HUES6 (cell line): ENCODE data around the gene FAR1.
"Not testable (repeated sequence)": the region's sequence is repeated elsewhere in the genome, so short reads cannot be mapped to it uniquely, and the experiment has no call there.

Experiments
- H3K27ac ChIP-seq: 2 replicates; pipeline ENCODE4 v1.7.0; 2013; ENCODE audit warnings: low read depth, mild to moderate bottlenecking, low read length, inconsistent platforms
- H3K27me3 ChIP-seq: 2 replicates; pipeline ENCODE4 v1.6.1; 2013; ENCODE audit warnings: low read length; ENCODE audit not compliant: control insufficient read depth, insufficient read depth
- H3K36me3 ChIP-seq: 2 replicates; pipeline ENCODE4 v1.6.1; 2013; ENCODE audit warnings: low read length; ENCODE audit not compliant: control insufficient read depth, insufficient read depth
- H3K4me1 ChIP-seq: 2 replicates; pipeline ENCODE4 v1.6.1; 2013; ENCODE audit warnings: low read length; ENCODE audit not compliant: control insufficient read depth, insufficient read depth
- H3K4me3 ChIP-seq: 2 replicates; pipeline ENCODE4 v1.5.1; 2013; ENCODE audit warnings: low read depth, low read length
- H3K9ac ChIP-seq: one replicate; pipeline ENCODE4 v1.6.1; 2013; ENCODE audit warnings: mild to moderate bottlenecking, low read length
- H3K9me3 ChIP-seq: 2 replicates; pipeline ENCODE4 v1.6.1; 2013; ENCODE audit warnings: low read depth, low read length; ENCODE audit not compliant: control insufficient read depth, insufficient read depth

FAR1 gene

DNA sequence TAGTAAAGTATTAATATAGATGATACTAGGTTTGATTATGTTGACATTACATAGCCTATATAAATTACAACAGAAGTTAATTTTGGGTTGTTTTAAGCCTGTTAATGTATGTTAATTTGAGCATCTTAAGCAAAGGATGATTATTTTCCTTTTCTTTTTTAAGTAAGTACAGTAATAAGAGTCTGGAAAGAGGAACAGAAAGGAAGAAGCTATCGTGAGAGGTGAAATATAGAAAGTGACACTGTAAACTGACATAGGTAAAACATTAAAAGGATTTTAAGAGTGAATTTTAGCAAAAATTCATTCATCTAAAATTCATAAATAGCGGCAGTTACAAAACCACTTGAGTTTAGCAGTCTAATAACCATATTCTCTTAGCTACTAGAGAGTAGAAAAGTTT lies 45.5 kb downstream of the FAR1 start:
- Histone ChIP-seq H3K27me3 (no peaks in the 10 kb centered on the region), H3K27ac (no peak overlapping the region), H3K9ac (no peak overlapping the region), H3K9me3 (no peaks in the 10 kb centered on the region), H3K36me3 (peaks cover 85% of the 10 kb centered on the region), H3K4me1 (peaks cover 3% of the 10 kb centered on the region; the same call in 1 of the 2 replicates), H3K4me3 (no peak overlapping the region)

DNA sequence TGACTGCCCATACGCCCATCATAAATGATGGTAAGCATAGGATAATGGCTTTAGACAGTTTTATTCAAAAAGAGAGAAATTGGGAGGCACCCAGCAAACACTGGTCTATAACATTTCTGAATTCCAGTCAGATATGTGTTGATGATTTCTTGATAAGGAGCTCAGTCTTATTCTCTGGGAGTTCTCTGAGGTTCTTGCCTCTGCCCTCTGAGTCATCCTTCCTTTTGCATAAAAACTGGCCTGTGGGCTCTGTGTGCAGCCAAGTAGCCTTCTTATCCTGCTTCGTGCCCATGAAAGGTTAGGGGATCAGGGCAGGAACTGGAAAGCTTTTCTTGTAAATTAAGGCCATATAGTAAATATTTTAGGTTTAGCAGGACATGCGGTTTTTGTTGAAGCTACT lies 48.9 kb downstream of the FAR1 start:
- no peak overlapping the region for H3K27ac ChIP-seq
- no peaks in the 10 kb centered on the region for H3K27me3 ChIP-seq
- no peaks in the 10 kb centered on the region for H3K9me3 ChIP-seq
- H3K4me3 ChIP-seq: no peak overlapping the region
- peaks cover 74% of the 10 kb centered on the region for H3K36me3 ChIP-seq
- no peak overlapping the region for H3K9ac ChIP-seq
- peaks cover 3% of the 10 kb centered on the region; the same call in 1 of the 2 replicates for H3K4me1 ChIP-seq

DNA sequence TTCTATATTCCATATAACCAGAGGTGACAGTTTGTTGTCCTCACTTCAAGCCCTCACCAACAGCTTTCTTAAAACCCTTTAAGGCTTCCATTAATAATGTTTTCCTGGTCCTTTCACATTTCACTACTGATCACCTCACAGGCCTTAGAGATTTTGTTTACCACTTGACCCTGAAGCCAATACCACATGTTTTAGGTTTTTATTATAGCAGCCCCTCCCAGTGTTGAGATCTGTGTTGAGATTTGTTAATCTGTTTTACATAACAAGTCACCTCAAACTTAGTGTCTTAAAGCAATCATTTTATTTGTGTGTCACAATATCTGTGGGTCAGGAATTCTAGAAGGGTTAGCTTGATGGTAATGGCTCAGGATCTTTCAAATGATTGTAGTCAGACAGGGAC lies 49.9 kb downstream of the FAR1 start:
- H3K27ac ChIP-seq: no peak overlapping the region
- no peak overlapping the region for H3K4me3 ChIP-seq
- H3K9me3 ChIP-seq: no peaks in the 10 kb centered on the region
- H3K9ac ChIP-seq: no peak overlapping the region
- peaks cover 3% of the 10 kb centered on the region; the same call in 1 of the 2 replicates for H3K4me1 ChIP-seq
- H3K27me3 ChIP-seq: no peaks in the 10 kb centered on the region
- peaks cover 75% of the 10 kb centered on the region for H3K36me3 ChIP-seq

DNA sequence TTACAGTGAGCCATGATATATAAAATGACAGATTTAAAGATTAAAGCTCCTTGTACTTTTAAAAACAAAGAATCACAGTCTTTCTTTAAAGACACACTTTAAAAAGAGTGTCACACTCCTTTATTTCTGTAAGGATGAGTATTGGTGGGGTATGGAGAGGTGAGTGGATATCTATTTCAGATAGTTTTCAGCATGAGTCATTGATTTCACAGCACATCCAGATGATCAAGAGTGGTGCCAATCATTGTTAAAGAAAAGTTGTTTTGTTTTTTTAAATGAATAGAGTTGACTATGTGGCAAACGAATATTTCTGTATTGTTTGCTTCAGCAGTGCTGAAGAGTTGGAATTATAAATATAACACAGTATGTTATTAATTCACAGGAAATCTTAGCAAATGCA lies 52.5 kb downstream of the FAR1 start:
- H3K4me1 ChIP-seq: peaks cover 3% of the 10 kb centered on the region; the same call in 1 of the 2 replicates
- peaks cover 68% of the 10 kb centered on the region for H3K36me3 ChIP-seq
- no peak overlapping the region for H3K27ac ChIP-seq
- H3K27me3 ChIP-seq: no peaks in the 10 kb centered on the region
- no peak overlapping the region for H3K9ac ChIP-seq
- no peaks in the 10 kb centered on the region for H3K9me3 ChIP-seq
- no peak overlapping the region for H3K4me3 ChIP-seq

DNA sequence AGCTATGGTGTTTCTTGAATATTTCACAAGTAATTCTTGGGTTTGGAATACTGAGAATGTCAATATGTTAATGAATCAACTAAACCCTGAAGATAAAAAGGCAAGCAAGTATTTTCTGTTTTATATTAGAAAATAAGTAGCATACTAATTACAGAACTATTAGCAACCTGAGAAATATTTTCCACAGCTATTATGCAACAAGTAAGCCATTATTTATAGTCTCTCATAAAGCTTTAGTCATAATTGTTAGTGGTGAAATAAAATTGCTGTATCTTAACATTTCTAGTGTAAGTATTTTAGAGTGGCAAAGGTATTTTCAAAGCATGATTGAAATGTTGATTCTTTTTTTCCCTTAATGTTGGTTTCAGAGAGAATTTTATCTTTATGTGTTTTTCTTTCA lies 53.3 kb downstream of the FAR1 start:
- Histone ChIP-seq H3K9me3 (no peaks in the 10 kb centered on the region), H3K27me3 (no peaks in the 10 kb centered on the region), H3K4me3 (no peak overlapping the region), H3K36me3 (peaks cover 68% of the 10 kb centered on the region), H3K4me1 (peaks cover 3% of the 10 kb centered on the region; the same call in 1 of the 2 replicates), H3K27ac (no peak overlapping the region), H3K9ac (no peak overlapping the region)

DNA sequence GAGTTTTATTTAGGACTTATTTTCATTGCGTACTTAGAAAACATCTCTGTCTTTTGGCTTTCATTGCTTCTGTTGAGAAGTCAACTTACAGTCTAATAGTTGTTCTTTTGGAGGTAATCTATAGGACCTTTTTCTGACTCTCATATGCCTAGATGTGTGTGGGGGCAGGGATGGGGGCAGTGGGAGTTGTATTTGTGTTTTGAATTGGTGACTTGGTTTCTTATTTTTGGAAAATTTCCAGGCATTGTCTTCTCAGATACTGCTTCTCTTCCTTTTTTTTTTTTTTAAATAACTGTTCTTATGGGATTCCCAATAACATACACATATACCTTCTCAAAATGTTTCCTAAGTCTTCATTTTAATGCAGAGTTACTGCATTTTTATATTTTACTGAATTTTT lies 58.0 kb downstream of the FAR1 start:
- H3K36me3 ChIP-seq: peaks cover 72% of the 10 kb centered on the region
- H3K4me1 ChIP-seq: peaks cover 2% of the 10 kb centered on the region; the same call in 1 of the 2 replicates
- no peak overlapping the region for H3K27ac ChIP-seq
- H3K4me3 ChIP-seq: no peak overlapping the region
- H3K27me3 ChIP-seq: no peaks in the 10 kb centered on the region
- no peak overlapping the region for H3K9ac ChIP-seq
- no peaks in the 10 kb centered on the region for H3K9me3 ChIP-seq

GRCh38 chr11:13728076-13728475 lies 59.6 kb downstream of the FAR1 start:
- peaks cover 60% of the 10 kb centered on the region for H3K36me3 ChIP-seq
- H3K27ac ChIP-seq: no peak overlapping the region

GRCh38 chr11:13734530-13734929 lies 66.1 kb downstream of the FAR1 start:
- Histone ChIP-seq H3K4me1 (peaks cover 6% of the 10 kb centered on the region; the same call in 1 of the 2 replicates), H3K4me3 (no peak overlapping the region), H3K9me3 (no peaks in the 10 kb centered on the region), H3K36me3 (peaks cover 8% of the 10 kb centered on the region), H3K9ac (no peak overlapping the region), H3K27me3 (no peaks in the 10 kb centered on the region), H3K27ac (no peak overlapping the region)

More at GRCh38 chr11:13728076-13728475, 59.6 kb downstream of the FAR1 start:
- H3K27me3 ChIP-seq: no peaks in the 10 kb centered on the region
- peaks cover 2% of the 10 kb centered on the region; the same call in 1 of the 2 replicates for H3K4me1 ChIP-seq
- no peak overlapping the region for H3K4me3 ChIP-seq
- H3K9me3 ChIP-seq: no peaks in the 10 kb centered on the region
- no peak overlapping the region for H3K9ac ChIP-seq

GRCh38 chr11:13745165-13745564 lies 76.7 kb downstream of the FAR1 start:
- Histone ChIP-seq H3K27ac (no peak overlapping the region), H3K4me1 (no peaks in the 10 kb centered on the region), H3K27me3 (no peaks in the 10 kb centered on the region), H3K36me3 (no peaks in the 10 kb centered on the region), H3K9ac (no peak overlapping the region), H3K4me3 (no peak overlapping the region), H3K9me3 (no peaks in the 10 kb centered on the region)

GRCh38 chr11:13753316-13753715 lies 84.8 kb downstream of the FAR1 start:
- H3K4me3 ChIP-seq, H3K9me3 ChIP-seq, H3K9ac ChIP-seq, H3K4me1 ChIP-seq, H3K27ac ChIP-seq, H3K27me3 ChIP-seq, H3K36me3 ChIP-seq: not testable (repeated sequence)

DNA sequence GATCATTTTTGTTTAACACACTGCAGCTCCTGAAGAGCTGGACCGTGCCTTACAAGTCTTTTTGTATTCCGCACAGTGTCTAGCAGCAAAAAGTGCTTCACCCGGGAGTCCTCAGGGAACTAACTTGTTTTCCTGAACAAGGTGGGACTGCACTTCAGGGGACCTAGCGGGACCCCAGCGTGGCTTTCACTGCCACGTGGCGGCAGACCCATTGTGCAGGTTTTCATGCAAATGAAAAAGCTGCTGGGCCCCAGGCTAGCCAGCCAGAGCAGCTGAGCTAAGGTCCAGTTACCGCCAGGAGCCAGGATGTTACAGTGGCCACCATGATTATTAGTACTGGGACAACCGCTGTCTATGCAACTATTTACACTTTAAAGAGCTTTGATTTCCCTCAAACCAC lies 90.6 kb downstream of the FAR1 start:
- H3K9ac ChIP-seq: no peak overlapping the region
- H3K4me1 ChIP-seq: no peaks in the 10 kb centered on the region
- no peaks in the 10 kb centered on the region for H3K9me3 ChIP-seq
- H3K4me3 ChIP-seq: no peak overlapping the region
- no peak overlapping the region for H3K27ac ChIP-seq
- no peaks in the 10 kb centered on the region for H3K36me3 ChIP-seq
- H3K27me3 ChIP-seq: no peaks in the 10 kb centered on the region

GRCh38 chr11:13760115-13760514 lies 91.6 kb downstream of the FAR1 start:
- H3K4me3 ChIP-seq: no peak overlapping the region
- no peaks in the 10 kb centered on the region for H3K36me3 ChIP-seq
- H3K9me3 ChIP-seq: no peaks in the 10 kb centered on the region
- no peak overlapping the region for H3K9ac ChIP-seq
- H3K4me1 ChIP-seq: no peaks in the 10 kb centered on the region
- H3K27me3 ChIP-seq: no peaks in the 10 kb centered on the region
- no peak overlapping the region for H3K27ac ChIP-seq
